Tibial nerve (tissue), 4 donors: ENCODE measurements around the gene IRS1.

Experiments used
- EP300 ChIP-seq, 2 donors: sonication (generic); formaldehyde crosslinking; IDR thresholded peaks; one replicate each; pipeline ENCODE4 v1.6.1; 2017; ENCODE audit warnings: antibody characterized with exemption in 2 of 2, mild to moderate bottlenecking in 1 of 2
- TF ChIP-seq, protein P1 (sequence below), 5 experiments: fragments of 200-600 bp in 3 of 5; fragments of 450-650 bp in 2 of 5; sonication (generic) in 3 of 5; IDR thresholded peaks; one replicate each; pipeline ENCODE4 v1.5.1; 2016 to 2019; ENCODE audit warnings: antibody characterized with exemption in 5 of 5, mild to moderate bottlenecking in 3 of 5, moderate library complexity in 2 of 5

DNA sequence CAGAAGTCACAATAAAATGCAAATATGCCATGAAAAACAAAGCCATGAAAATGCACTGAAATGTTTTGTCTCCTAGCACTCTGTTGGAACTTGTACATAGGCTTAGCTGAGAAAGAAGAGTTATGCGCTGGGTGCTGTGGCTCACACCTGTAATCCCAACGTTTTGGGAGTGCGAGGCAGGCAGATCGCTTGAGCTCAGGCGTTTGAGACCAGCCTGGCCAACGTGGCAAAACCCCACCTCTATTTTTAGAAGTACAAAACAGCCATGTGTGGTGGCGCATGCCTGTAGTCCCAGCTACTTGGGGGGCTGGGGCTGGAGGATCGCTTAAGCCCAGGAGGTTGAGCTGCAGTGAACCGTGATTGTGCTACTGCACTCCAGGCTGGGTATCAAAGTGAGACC, 39.9 kb downstream of the IRS1 start:
- TF ChIP-seq, protein P1, sequence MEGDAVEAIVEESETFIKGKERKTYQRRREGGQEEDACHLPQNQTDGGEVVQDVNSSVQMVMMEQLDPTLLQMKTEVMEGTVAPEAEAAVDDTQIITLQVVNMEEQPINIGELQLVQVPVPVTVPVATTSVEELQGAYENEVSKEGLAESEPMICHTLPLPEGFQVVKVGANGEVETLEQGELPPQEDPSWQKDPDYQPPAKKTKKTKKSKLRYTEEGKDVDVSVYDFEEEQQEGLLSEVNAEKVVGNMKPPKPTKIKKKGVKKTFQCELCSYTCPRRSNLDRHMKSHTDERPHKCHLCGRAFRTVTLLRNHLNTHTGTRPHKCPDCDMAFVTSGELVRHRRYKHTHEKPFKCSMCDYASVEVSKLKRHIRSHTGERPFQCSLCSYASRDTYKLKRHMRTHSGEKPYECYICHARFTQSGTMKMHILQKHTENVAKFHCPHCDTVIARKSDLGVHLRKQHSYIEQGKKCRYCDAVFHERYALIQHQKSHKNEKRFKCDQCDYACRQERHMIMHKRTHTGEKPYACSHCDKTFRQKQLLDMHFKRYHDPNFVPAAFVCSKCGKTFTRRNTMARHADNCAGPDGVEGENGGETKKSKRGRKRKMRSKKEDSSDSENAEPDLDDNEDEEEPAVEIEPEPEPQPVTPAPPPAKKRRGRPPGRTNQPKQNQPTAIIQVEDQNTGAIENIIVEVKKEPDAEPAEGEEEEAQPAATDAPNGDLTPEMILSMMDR (IDR thresholded peaks at IDR 0.05): no peak
- no peak for TF ChIP-seq EP300 (IDR thresholded peaks at IDR 0.05)
